ENCODE data around the gene ERICH3.

The ERICH3 gene

DNA sequence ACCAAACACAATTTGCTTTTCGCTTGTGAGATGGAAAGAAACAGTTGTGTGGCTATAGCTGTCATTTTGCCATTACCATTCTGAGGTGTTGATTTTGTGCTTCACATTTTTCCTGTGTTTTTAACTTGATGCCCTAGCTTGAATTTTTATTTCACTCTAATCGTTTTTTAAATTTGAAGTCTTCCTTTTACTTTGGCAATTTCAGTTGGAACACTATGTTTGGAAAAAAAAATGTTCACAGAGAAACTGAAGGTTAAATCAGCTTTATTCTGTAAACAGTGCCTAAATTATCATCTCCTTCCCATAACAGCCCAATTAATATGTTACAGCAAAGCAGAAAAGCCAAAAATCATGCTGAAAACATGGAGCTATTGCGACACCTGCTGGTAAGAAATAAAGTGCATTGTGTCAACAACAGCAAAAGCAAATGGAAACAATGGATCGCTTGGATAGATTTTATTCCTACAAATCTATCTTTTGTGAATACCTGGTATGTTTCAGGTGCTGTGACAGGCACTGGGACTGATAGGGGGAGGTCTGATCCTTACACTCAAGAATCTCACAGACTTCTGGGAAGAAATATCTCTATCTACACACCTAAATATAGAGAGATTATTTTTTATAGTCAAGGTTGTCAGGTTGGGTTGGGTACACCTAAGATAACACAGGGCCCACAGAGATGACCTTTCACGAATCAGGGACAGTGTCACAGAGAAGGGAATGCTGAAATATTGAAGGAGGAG, 16.2 kb upstream of the ERICH3 start:
- peak; percentile 87 for ATAC-seq
- no peak for TF ChIP-seq ZFP3 (CRISPR knock-in tag; IDR thresholded peaks at IDR 0.05)

DNA sequence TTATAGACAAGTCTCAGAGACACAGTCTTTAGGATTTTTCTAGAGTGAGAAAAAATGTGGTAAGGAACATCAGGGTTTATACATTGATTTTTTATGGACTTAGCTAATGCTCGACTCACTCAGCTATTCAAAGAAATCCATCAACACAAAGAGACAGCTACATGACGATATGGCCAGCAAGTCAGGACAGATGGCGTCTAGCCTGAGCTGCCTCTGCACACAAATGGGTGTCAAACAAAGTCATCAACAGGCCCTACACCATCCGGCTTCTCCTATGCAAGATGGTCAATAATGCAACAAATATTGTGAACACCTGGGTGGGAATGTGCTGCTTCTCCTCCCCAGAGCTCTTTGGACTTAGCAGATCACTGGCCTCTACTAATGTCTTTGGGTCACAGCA, 13.3 kb upstream of the ERICH3 start:
- TF ChIP-seq RARB (CRISPR knock-in tag; IDR thresholded peaks at IDR 0.05) (no peak), OSR1 (CRISPR knock-in tag; IDR thresholded peaks at IDR 0.05) (no peak), ZC3H10 (CRISPR knock-in tag; IDR thresholded peaks at IDR 0.05) (no peak), ESRRG (CRISPR knock-in tag; IDR thresholded peaks at IDR 0.05) (no peak), SNAI2 (CRISPR knock-in tag; IDR thresholded peaks at IDR 0.05) (no peak), GLIS3 (CRISPR knock-in tag; IDR thresholded peaks at IDR 0.05) (no peak), PPARA (CRISPR knock-in tag; IDR thresholded peaks at IDR 0.05; ENCODE audit: borderline replicate concordance) (no peak), ZFP30 (CRISPR knock-in tag; IDR thresholded peaks at IDR 0.05) (no peak), ARNTL (CRISPR knock-in tag; IDR thresholded peaks at IDR 0.05; ENCODE audit: borderline replicate concordance, low read depth) (no peak), ZNF565 (CRISPR knock-in tag; conservative IDR thresholded peaks at IDR 0.05; ENCODE audit: low read depth) (no peak), ZFP3 (CRISPR knock-in tag; IDR thresholded peaks at IDR 0.05) (no peak), TOX (CRISPR knock-in tag; IDR thresholded peaks at IDR 0.05; ENCODE audit: borderline replicate concordance) (no peak), ISL1 (CRISPR knock-in tag; IDR thresholded peaks at IDR 0.05) (no peak), TCF4 (CRISPR knock-in tag; IDR thresholded peaks at IDR 0.05; ENCODE audit: borderline replicate concordance) (no peak)
- TF ChIP-seq, protein P1, sequence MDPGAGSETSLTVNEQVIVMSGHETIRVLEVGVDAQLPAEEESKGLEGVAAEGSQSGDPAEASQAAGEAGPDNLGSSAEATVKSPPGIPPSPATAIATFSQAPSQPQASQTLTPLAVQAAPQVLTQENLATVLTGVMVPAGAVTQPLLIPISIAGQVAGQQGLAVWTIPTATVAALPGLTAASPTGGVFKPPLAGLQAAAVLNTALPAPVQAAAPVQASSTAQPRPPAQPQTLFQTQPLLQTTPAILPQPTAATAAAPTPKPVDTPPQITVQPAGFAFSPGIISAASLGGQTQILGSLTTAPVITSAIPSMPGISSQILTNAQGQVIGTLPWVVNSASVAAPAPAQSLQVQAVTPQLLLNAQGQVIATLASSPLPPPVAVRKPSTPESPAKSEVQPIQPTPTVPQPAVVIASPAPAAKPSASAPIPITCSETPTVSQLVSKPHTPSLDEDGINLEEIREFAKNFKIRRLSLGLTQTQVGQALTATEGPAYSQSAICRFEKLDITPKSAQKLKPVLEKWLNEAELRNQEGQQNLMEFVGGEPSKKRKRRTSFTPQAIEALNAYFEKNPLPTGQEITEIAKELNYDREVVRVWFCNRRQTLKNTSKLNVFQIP (CRISPR knock-in tag; IDR thresholded peaks at IDR 0.05; ENCODE audit: borderline replicate concordance, low read depth): no peak
- TF ChIP-seq, protein P2, sequence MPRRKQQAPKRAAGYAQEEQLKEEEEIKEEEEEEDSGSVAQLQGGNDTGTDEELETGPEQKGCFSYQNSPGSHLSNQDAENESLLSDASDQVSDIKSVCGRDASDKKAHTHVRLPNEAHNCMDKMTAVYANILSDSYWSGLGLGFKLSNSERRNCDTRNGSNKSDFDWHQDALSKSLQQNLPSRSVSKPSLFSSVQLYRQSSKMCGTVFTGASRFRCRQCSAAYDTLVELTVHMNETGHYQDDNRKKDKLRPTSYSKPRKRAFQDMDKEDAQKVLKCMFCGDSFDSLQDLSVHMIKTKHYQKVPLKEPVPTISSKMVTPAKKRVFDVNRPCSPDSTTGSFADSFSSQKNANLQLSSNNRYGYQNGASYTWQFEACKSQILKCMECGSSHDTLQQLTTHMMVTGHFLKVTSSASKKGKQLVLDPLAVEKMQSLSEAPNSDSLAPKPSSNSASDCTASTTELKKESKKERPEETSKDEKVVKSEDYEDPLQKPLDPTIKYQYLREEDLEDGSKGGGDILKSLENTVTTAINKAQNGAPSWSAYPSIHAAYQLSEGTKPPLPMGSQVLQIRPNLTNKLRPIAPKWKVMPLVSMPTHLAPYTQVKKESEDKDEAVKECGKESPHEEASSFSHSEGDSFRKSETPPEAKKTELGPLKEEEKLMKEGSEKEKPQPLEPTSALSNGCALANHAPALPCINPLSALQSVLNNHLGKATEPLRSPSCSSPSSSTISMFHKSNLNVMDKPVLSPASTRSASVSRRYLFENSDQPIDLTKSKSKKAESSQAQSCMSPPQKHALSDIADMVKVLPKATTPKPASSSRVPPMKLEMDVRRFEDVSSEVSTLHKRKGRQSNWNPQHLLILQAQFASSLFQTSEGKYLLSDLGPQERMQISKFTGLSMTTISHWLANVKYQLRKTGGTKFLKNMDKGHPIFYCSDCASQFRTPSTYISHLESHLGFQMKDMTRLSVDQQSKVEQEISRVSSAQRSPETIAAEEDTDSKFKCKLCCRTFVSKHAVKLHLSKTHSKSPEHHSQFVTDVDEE (CRISPR knock-in tag; IDR thresholded peaks at IDR 0.05): no peak
- TF ChIP-seq, protein P3, sequence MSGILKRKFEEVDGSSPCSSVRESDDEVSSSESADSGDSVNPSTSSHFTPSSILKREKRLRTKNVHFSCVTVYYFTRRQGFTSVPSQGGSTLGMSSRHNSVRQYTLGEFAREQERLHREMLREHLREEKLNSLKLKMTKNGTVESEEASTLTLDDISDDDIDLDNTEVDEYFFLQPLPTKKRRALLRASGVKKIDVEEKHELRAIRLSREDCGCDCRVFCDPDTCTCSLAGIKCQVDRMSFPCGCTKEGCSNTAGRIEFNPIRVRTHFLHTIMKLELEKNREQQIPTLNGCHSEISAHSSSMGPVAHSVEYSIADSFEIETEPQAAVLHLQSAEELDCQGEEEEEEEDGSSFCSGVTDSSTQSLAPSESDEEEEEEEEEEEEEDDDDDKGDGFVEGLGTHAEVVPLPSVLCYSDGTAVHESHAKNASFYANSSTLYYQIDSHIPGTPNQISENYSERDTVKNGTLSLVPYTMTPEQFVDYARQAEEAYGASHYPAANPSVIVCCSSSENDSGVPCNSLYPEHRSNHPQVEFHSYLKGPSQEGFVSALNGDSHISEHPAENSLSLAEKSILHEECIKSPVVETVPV (CRISPR knock-in tag; IDR thresholded peaks at IDR 0.05): no peak
- ATAC-seq: no peak

DNA sequence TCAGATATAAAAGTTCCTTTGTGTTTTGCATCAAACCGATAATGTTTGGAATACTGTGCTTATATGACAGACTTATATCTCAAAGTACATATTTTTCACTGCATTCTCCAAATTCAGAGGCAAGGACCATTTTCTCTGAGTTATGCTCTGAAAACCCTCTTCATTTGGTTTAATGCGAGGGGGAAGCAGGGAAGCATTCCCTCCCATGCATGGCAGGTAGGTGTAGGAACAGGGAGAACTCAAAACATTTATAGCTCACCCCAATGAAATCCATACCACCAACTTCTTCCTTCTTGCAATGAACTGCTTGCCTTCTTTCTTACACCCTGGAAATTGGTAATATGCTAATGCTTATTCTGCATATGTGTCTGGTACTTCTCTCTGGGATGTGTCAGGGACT, 10.7 kb upstream of the ERICH3 start:
- ATAC-seq: no peak
- TF ChIP-seq ESRRG (CRISPR knock-in tag; IDR thresholded peaks at IDR 0.05): no peak
- TF ChIP-seq ZNF70 (CRISPR knock-in tag; IDR thresholded peaks at IDR 0.05): no peak
- no peak for TF ChIP-seq ZC3H10 (CRISPR knock-in tag; IDR thresholded peaks at IDR 0.05)

DNA sequence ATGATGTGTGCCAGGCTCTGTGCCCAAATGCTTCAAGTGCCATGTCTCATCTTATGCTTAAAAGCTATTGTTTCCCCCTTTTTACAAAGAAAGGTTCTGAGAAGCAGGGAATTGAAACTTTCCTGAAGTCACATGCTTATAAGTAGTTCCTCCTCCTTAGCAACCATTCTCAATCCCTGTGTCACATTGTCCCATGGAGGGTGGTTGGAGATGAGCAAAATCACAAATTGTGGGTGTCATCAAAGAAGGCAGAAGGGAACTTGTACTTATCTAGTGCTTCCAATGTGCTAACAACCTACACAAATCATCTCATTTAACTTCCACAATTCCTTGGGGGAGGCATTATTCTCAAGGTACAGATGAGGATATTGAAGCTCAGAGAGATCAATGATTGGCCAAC, 10.1 kb upstream of the ERICH3 start:
- ATAC-seq: no peak
- TF ChIP-seq OSR1 (CRISPR knock-in tag; IDR thresholded peaks at IDR 0.05) (no peak), ZNF8 (CRISPR knock-in tag; IDR thresholded peaks at IDR 0.05) (no peak), GLIS3 (CRISPR knock-in tag; IDR thresholded peaks at IDR 0.05) (no peak), TCF4 (CRISPR knock-in tag; IDR thresholded peaks at IDR 0.05; ENCODE audit: borderline replicate concordance) (no peak), ARNTL (CRISPR knock-in tag; IDR thresholded peaks at IDR 0.05; ENCODE audit: borderline replicate concordance, low read depth) (no peak), BACH2 (CRISPR knock-in tag; IDR thresholded peaks at IDR 0.05; ENCODE audit: borderline replicate concordance) (no peak), ZFP30 (CRISPR knock-in tag; IDR thresholded peaks at IDR 0.05) (no peak), ESRRG (CRISPR knock-in tag; IDR thresholded peaks at IDR 0.05) (no peak), CSDC2 (CRISPR knock-in tag; IDR thresholded peaks at IDR 0.05) (no peak), TOX (CRISPR knock-in tag; IDR thresholded peaks at IDR 0.05; ENCODE audit: borderline replicate concordance) (no peak), ISL1 (CRISPR knock-in tag; IDR thresholded peaks at IDR 0.05) (no peak), RARB (CRISPR knock-in tag; IDR thresholded peaks at IDR 0.05) (no peak), ZFP3 (CRISPR knock-in tag; IDR thresholded peaks at IDR 0.05) (no peak)
- TF ChIP-seq, protein P4, sequence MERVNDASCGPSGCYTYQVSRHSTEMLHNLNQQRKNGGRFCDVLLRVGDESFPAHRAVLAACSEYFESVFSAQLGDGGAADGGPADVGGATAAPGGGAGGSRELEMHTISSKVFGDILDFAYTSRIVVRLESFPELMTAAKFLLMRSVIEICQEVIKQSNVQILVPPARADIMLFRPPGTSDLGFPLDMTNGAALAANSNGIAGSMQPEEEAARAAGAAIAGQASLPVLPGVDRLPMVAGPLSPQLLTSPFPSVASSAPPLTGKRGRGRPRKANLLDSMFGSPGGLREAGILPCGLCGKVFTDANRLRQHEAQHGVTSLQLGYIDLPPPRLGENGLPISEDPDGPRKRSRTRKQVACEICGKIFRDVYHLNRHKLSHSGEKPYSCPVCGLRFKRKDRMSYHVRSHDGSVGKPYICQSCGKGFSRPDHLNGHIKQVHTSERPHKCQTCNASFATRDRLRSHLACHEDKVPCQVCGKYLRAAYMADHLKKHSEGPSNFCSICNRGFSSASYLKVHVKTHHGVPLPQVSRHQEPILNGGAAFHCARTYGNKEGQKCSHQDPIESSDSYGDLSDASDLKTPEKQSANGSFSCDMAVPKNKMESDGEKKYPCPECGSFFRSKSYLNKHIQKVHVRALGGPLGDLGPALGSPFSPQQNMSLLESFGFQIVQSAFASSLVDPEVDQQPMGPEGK (CRISPR knock-in tag; IDR thresholded peaks at IDR 0.05; ENCODE audit: borderline replicate concordance): no peak
- TF ChIP-seq, protein P3 (CRISPR knock-in tag; IDR thresholded peaks at IDR 0.05): no peak
- TF ChIP-seq, protein P1 (CRISPR knock-in tag; IDR thresholded peaks at IDR 0.05; ENCODE audit: borderline replicate concordance, low read depth): no peak
- TF ChIP-seq, protein P5, sequence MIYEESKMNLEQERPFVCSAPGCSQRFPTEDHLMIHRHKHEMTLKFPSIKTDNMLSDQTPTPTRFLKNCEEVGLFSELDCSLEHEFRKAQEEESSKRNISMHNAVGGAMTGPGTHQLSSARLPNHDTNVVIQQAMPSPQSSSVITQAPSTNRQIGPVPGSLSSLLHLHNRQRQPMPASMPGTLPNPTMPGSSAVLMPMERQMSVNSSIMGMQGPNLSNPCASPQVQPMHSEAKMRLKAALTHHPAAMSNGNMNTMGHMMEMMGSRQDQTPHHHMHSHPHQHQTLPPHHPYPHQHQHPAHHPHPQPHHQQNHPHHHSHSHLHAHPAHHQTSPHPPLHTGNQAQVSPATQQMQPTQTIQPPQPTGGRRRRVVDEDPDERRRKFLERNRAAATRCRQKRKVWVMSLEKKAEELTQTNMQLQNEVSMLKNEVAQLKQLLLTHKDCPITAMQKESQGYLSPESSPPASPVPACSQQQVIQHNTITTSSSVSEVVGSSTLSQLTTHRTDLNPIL (CRISPR knock-in tag; IDR thresholded peaks at IDR 0.05; ENCODE audit: low read depth): no peak
